H1 (cell line): ENCODE results near the gene TTC39A. TPM values are rescaled to one million over a fixed set of nuclear protein-coding genes. Genes with fewer than 3 reads are reported as not detected.

ENCODE experiments used
- CTCF ChIA-PET: fragments of 300-600 bp; sonication (Branson Sonifier 250); formaldehyde crosslinking; loops from one replicate; lab custom pipeline; 2021; ENCODE audit not compliant: partially characterized antibody; lab: Charles Lee
- POLR2A ChIA-PET: fragments of 300-600 bp; sonication (Branson Sonifier 250); formaldehyde crosslinking; loops from one replicate; lab custom pipeline; 2021; ENCODE audit warnings: inconsistent platforms; ENCODE audit not compliant: partially characterized antibody; lab: Charles Lee
- DNase-seq, 2 experiments: peaks; one replicate each; pipeline versions ENCODE4 v3.0.0 to v3.0.0-alpha.2; 2010 to 2022; ENCODE audit warnings: low spot score in 2 of 2, low read depth in 1 of 2, mixed read lengths in 1 of 2
- FAIRE-seq: peaks from 2 replicates; lab custom pipeline; 2011; peaks lifted over from hg19 to GRCh38; lab: Jason Lieb, UNC
- H2AFZ ChIP-seq: 2 replicates; pipeline ENCODE4 v1.8.1; 2012; ENCODE audit warnings: low read length, inconsistent platforms
- H2AK5ac ChIP-seq: 2 replicates; pipeline ENCODE4 v1.6.1; 2013; ENCODE audit warnings: low read depth, low read length
- H2BK120ac ChIP-seq: replicated peaks from 2 replicates; pipeline ENCODE3; 2013; ENCODE audit warnings: low read depth, low read length, inconsistent platforms
- H2BK12ac ChIP-seq: 2 replicates; pipeline ENCODE4 v1.6.1; 2013; ENCODE audit warnings: low read depth, low read length
- H2BK15ac ChIP-seq: 2 replicates; pipeline ENCODE4 v1.6.1; 2013; ENCODE audit warnings: low read length
- H2BK20ac ChIP-seq: 2 replicates; pipeline ENCODE4 v1.6.1; 2013; ENCODE audit warnings: low read length
- H2BK5ac ChIP-seq: 2 replicates; pipeline ENCODE4 v1.6.1; 2013; ENCODE audit warnings: low read depth, low read length
- H3K14ac ChIP-seq: 2 replicates; pipeline ENCODE4 v1.6.1; 2013; ENCODE audit warnings: inconsistent platforms; ENCODE audit not compliant: insufficient read length
- H3K18ac ChIP-seq: 2 replicates; pipeline ENCODE4 v1.6.1; 2013; ENCODE audit warnings: low read length; ENCODE audit errors: extremely low read depth
- H3K23ac ChIP-seq: 2 replicates; pipeline ENCODE4 v1.6.1; 2013; ENCODE audit warnings: inconsistent platforms; ENCODE audit not compliant: insufficient read length
- H3K23me2 ChIP-seq: 2 replicates; pipeline ENCODE4 v1.6.1; 2013; ENCODE audit warnings: low read depth, low read length
- H3K27ac ChIP-seq: 2 replicates; pipeline ENCODE4 v1.6.1; 2011; ENCODE audit warnings: low read depth, low read length, inconsistent platforms
- H3K27me3 ChIP-seq, 4 experiments: replicated peaks in 1 of 4; 1 replicate in 1 of 4; 2 replicates in 3 of 4; pipeline versions ENCODE4 v1.6.1 to v1.8.1; 2011 to 2013; ENCODE audit warnings: low read length in 3 of 4, mild to moderate bottlenecking in 3 of 4, inconsistent platforms in 2 of 4, mixed read lengths in 2 of 4, moderate library complexity in 1 of 4; ENCODE audit not compliant: control insufficient read depth in 3 of 4, insufficient read depth in 3 of 4; ENCODE audit errors: extremely low read depth in 1 of 4
- H3K36me3 ChIP-seq, 4 experiments: 2 replicates each; pipeline versions ENCODE4 v1.6.1 to v1.8.1; 2011 to 2013; ENCODE audit warnings: mild to moderate bottlenecking in 4 of 4, low read length in 3 of 4, moderate library complexity in 2 of 4, control low read depth in 1 of 4, inconsistent platforms in 1 of 4; ENCODE audit not compliant: insufficient read depth in 4 of 4, control insufficient read depth in 2 of 4
- H3K4ac ChIP-seq: replicated peaks from 2 replicates; pipeline ENCODE3; 2013; ENCODE audit warnings: low read length, low read depth, mixed read lengths, inconsistent platforms; ENCODE audit not compliant: insufficient read length
- H3K4me1 ChIP-seq, 4 experiments: replicated peaks in 1 of 4; 1 replicate in 1 of 4; 2 replicates in 3 of 4; pipeline versions ENCODE4 v1.6.1 to v1.8.1; 2011 to 2013; ENCODE audit warnings: low read length in 3 of 4, inconsistent platforms in 2 of 4, mixed read lengths in 1 of 4; ENCODE audit not compliant: insufficient read depth in 4 of 4, control insufficient read depth in 3 of 4
- H3K4me2 ChIP-seq, 2 experiments: 2 replicates each; pipeline versions ENCODE4 v1.6.1 to v1.8.1; 2011 to 2013; ENCODE audit warnings: low read depth in 2 of 2, low read length in 2 of 2, control low read depth in 1 of 2, inconsistent platforms in 1 of 2, mild to moderate bottlenecking in 1 of 2; ENCODE audit not compliant: insufficient read depth in 1 of 2
- H3K4me3 ChIP-seq, 4 experiments: fragments of 200-600, 300-600 bp in 1 of 4; sonication (generic), shearing (Covaris generic), sonication (Bioruptor Twin) in 1 of 4; 2 replicates each; pipeline versions ENCODE4 v1.5.1 to v1.8.1; 2011 to 2016; ENCODE audit warnings: low read length in 4 of 4, low read depth in 3 of 4, control low read depth in 2 of 4, inconsistent platforms in 2 of 4, mild to moderate bottlenecking in 2 of 4, mixed read lengths in 1 of 4, moderate library complexity in 1 of 4; ENCODE audit not compliant: insufficient read depth in 2 of 4; ENCODE audit errors: extremely low read depth in 1 of 4
- H3K56ac ChIP-seq: replicated peaks from 2 replicates; pipeline ENCODE3; 2013; ENCODE audit warnings: low read depth, mild to moderate bottlenecking, mixed read lengths, low read length, inconsistent platforms; ENCODE audit not compliant: insufficient read length
- H3K79me1 ChIP-seq: 2 replicates; pipeline ENCODE4 v1.6.1; 2013; ENCODE audit warnings: low read depth, low read length, control low read depth
- H3K79me2 ChIP-seq, 2 experiments: 2 replicates each; pipeline versions ENCODE4 v1.6.1 to v1.8.1; 2012 to 2013; ENCODE audit warnings: low read length in 2 of 2, mild to moderate bottlenecking in 2 of 2, inconsistent platforms in 1 of 2; ENCODE audit not compliant: insufficient read depth in 2 of 2, control insufficient read depth in 1 of 2
- H3K9ac ChIP-seq, 4 experiments: replicated peaks in 1 of 4; 1 replicate in 1 of 4; 2 replicates in 3 of 4; pipeline versions ENCODE4 v1.6.1 to v1.8.1; 2011 to 2013; ENCODE audit warnings: low read depth in 3 of 4, low read length in 3 of 4, control low read depth in 2 of 4, mild to moderate bottlenecking in 2 of 4, moderate library complexity in 2 of 4, inconsistent platforms in 1 of 4; ENCODE audit errors: extremely low read depth in 1 of 4
- H3K9me3 ChIP-seq, 2 experiments: 2 replicates each; pipeline versions ENCODE4 v1.6.1 to v1.8.1; 2012 to 2013; ENCODE audit warnings: mild to moderate bottlenecking in 2 of 2, moderate library complexity in 2 of 2, control low read depth in 1 of 2, inconsistent platforms in 1 of 2, low read depth in 1 of 2, low read length in 1 of 2, mixed read lengths in 1 of 2; ENCODE audit not compliant: insufficient read depth in 2 of 2
- H4K20me1 ChIP-seq, 2 experiments: replicated peaks in 1 of 2; 2 replicates each; pipeline versions ENCODE3 to v1.8.1; 2011 to 2013; ENCODE audit warnings: inconsistent platforms in 2 of 2, low read length in 2 of 2, mild to moderate bottlenecking in 1 of 2; ENCODE audit not compliant: insufficient read depth in 2 of 2, control insufficient read depth in 1 of 2
- H4K5ac ChIP-seq: 2 replicates; pipeline ENCODE4 v1.6.1; 2013; ENCODE audit warnings: low read length, low read depth, mixed read lengths, inconsistent platforms; ENCODE audit not compliant: insufficient read length
- H4K8ac ChIP-seq: 2 replicates; pipeline ENCODE4 v1.8.0; 2013; ENCODE audit warnings: mild to moderate bottlenecking, moderate library complexity, low read length, inconsistent platforms; ENCODE audit not compliant: insufficient read depth; ENCODE audit errors: extremely low read depth
- H4K91ac ChIP-seq: replicated peaks from 2 replicates; pipeline ENCODE3; 2013; ENCODE audit warnings: low read length, mixed read lengths, inconsistent platforms; ENCODE audit not compliant: insufficient read length
- CTCF ChIP-seq, 3 experiments: IDR thresholded peaks; 1 replicate in 2 of 3; 2 replicates in 1 of 3; pipeline versions ENCODE4 v1.5.1 to v1.6.1; 2011; ENCODE audit warnings: low read length in 3 of 3, mild to moderate bottlenecking in 3 of 3, inconsistent platforms in 2 of 3, low read depth in 1 of 3, moderate library complexity in 1 of 3; ENCODE audit not compliant: insufficient read depth in 1 of 3; ENCODE audit errors: control extremely low read depth in 1 of 3
- TAF7 ChIP-seq: optimal IDR thresholded peaks from 2 replicates; pipeline ENCODE3; 2011; ENCODE audit warnings: low read depth, mild to moderate bottlenecking, inconsistent platforms, low read length, moderate library complexity, borderline replicate concordance
- WGBS, 2 experiments: shearing (Covaris generic) in 1 of 2; methylation state at CpG; one replicate each; pipeline versions ENCODE4 v1.1.6 to v1.1.7; 2013 to 2015; ENCODE audit warnings: low lambda C conversion rate in 2 of 2, mixed read lengths in 2 of 2, inconsistent platforms in 1 of 2, low coverage in 1 of 2, missing lambda C conversion rate in 1 of 2; ENCODE audit not compliant: insufficient replicate concordance in 2 of 2, insufficient coverage in 1 of 2, insufficient read length in 1 of 2; ENCODE audit errors: extremely low coverage in 1 of 2, missing lambda C conversion rate in 1 of 2; 5-methylcytosine and 5-hydroxymethylcytosine counted together
- polyA plus RNA-seq, 7 experiments: library from polyadenylated mRNA; depleted of rRNA in 3 of 7; stranded (reverse) in 5 of 7; unstranded in 2 of 7; fragments of >200 nt in 5 of 7; fragments of 200-250 nt in 2 of 7; gene quantifications; 1 replicate in 5 of 7; 2 replicates in 1 of 7; 4 replicates in 1 of 7; pipeline versions ENCODE4 v1.2.1 to v1.2.3, GENCODE V29; 2011 to 2013; ENCODE audit warnings: missing spikeins in 2 of 7, mixed read lengths in 2 of 7
- total RNA-seq: library from RNA; stranded (reverse); fragmentation: NEBNext Ultra II Directional; extraction: Animal tissue kit (Norgen Biotek cat#: 25700); gene quantifications from 2 replicates; pipeline ENCODE4 v1.2.1, GENCODE V29; 2021

The TTC39A gene
- total and polyA plus RNA-seq, 2 of the 8 experiments (the other 6 are each of a cell fraction or from before 2014, with no cell fraction given): 5.5 to 5.8 TPM

- Histone ChIP-seq H2BK15ac (0 out of 2 replicates have a peak overlapping the region, but pooled peaks have one; percentile 29), H3K9ac (no peak overlapping the region)
- POLR2A ChIA-PET: interaction anchor here (1.1 to 1.9 kb wide), 2 partner anchors 16 to 39 kb away, joined by 4 to 6 read pairs; no protein-coding TSS in a partner anchor
Measured at GRCh38 chr1:51310871-51311613, 19.3 kb downstream of the TTC39A start.

More at GRCh38 chr1:51310871-51311613, 19.3 kb downstream of the TTC39A start:
- no peak overlapping the region for H3K56ac ChIP-seq
- no peak overlapping the region for H2BK120ac ChIP-seq
- H3K14ac ChIP-seq: no peak overlapping the region
- H3K23ac ChIP-seq: no peak overlapping the region
- no peak overlapping the region for H3K4me2 ChIP-seq
- no peak overlapping the region for H2AK5ac ChIP-seq
- no peaks in the 10 kb centered on the region for H4K20me1 ChIP-seq
- H3K4ac ChIP-seq: no peak overlapping the region
- H4K5ac ChIP-seq: no peak overlapping the region
- no peak overlapping the region for H2BK20ac ChIP-seq
- H3K27ac ChIP-seq: no peak overlapping the region
- H3K9me3 ChIP-seq: no peaks in the 10 kb centered on the region
- H2BK5ac ChIP-seq: no peak overlapping the region
- WGBS, 2 experiments: 88% methylated on average over 15 of the region's 15 CpGs; no CpG with 5 or more reads in 1 of the 2 experiments
- no peaks in the 10 kb centered on the region for H3K27me3 ChIP-seq
- H3K18ac ChIP-seq: no peak overlapping the region
- no peak overlapping the region for H4K91ac ChIP-seq
- H3K4me1 ChIP-seq: peaks cover 0 to 3% (median 0%) of the 10 kb centered on the region in 4 experiments; a peak in 3 of 7 replicates
- CTCF ChIA-PET: interaction anchor here (1.4 kb wide), 1 partner anchor 15 kb away, joined by 5 read pairs; no protein-coding TSS in a partner anchor
- H2AFZ ChIP-seq: no peak overlapping the region
- H3K36me3 ChIP-seq: no peaks in the 10 kb centered on the region
- no peak overlapping the region for H3K4me3 ChIP-seq
- FAIRE-seq (no peak), DNase-seq (no peak)
- no peaks in the 10 kb centered on the region for H3K79me2 ChIP-seq
- H4K8ac ChIP-seq: no peak overlapping the region; the same call in 1 of the 2 replicates
- H2BK12ac ChIP-seq: no peak overlapping the region
- no peaks in the 10 kb centered on the region for H3K79me1 ChIP-seq
- TF ChIP-seq TAF7: no peak
- TF ChIP-seq CTCF (IDR thresholded peaks at IDR 0.05; ENCODE audit: control extremely low read depth in 1 of 3, insufficient read depth in 1 of 3, low read depth in 1 of 3, low read length in 3 of 3): peak in 1 of 3 experiments; percentile 4; a peak in 1 of 4 replicates
- no peaks in the 10 kb centered on the region for H3K23me2 ChIP-seq
